LNCAP (cell line): Measurements from ENCODE around the gene LRCH4.

Experiments
- CTCF ChIP-seq: fragments of 450-650 bp; IDR thresholded peaks from 2 replicates; pipeline ENCODE4 v1.5.1; 2017; ENCODE audit warnings: mild to moderate bottlenecking

LRCH4 gene

GRCh38 chr7:100567031-100567730 lies 18.7 kb downstream of the LRCH4 start:
- TF ChIP-seq CTCF: no peak

- TF ChIP-seq CTCF: no peak
These were observed 19.9 kb downstream of the LRCH4 start for GRCh38 chr7:100566018-100566531.

- TF ChIP-seq CTCF: no peak
These were observed 20.8 kb downstream of the LRCH4 start for GRCh38 chr7:100565133-100565571.

GRCh38 chr7:100563809-100564400 lies 22.0 kb downstream of the LRCH4 start:
- peak; percentile 92 for TF ChIP-seq CTCF

- TF ChIP-seq CTCF: no peak
These were observed 22.8 kb downstream of the LRCH4 start for GRCh38 chr7:100563100-100563564.

- TF ChIP-seq CTCF: no peak
These were observed 23.5 kb downstream of the LRCH4 start for GRCh38 chr7:100562195-100563099.

- no peak for TF ChIP-seq CTCF
These were observed 24.3 kb downstream of the LRCH4 start for GRCh38 chr7:100561491-100562194.
